IPS DF 19.7 (cell line): ENCODE results near the gene RASEF.
"Not testable (repeated sequence)": the region's sequence is repeated elsewhere in the genome, so short reads cannot be mapped to it uniquely, and the experiment has no call there.

Experiments used
- DNase-seq: peaks from one replicate; pipeline ENCODE4 v3.0.0-alpha.2; 2013; ENCODE audit warnings: low read depth, low spot score

The RASEF gene

GRCh38 chr9:82975176-82975575, 87.8 kb downstream of the RASEF start:
- no peak for DNase-seq

DNA sequence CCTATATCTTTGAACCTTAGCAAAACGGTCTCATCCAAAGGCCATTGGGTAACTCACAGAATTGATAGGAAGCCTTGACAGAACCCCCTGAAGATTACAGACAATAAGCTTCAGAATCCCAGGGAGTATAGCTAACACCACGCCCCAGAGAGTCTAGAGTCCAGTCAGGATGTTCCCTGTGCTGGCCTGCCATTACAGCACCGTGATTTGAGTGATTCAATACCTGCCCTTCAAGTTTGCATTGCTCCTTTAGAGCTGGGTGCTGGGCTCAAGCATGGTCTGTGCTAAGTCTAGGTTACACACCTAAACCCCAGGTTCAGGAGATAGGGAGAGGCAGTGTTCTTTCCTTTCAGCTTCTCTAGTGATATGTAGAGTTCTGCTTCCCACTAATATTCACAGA, 90.5 kb downstream of the RASEF start:
- DNase-seq, result no peak

DNA sequence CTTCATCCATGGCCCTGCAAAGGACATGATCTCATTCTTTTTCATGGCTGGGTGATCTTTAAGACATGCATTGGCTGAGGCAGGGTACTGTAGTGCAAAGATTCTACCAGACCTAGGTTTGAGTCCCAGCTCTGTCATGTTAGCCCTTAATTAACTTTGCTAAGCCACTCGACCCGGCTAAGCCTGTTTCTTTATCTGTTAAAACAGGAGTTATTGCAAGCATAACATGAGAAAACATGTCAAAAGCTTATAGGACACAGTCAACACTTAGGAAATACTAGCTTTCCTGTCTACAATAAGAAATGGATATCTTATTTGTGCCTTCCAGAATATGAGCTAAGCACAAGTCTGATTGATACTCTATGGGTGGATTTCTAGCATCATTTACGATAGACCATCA, 92.6 kb downstream of the RASEF start:
- DNase-seq, result no peak

DNA sequence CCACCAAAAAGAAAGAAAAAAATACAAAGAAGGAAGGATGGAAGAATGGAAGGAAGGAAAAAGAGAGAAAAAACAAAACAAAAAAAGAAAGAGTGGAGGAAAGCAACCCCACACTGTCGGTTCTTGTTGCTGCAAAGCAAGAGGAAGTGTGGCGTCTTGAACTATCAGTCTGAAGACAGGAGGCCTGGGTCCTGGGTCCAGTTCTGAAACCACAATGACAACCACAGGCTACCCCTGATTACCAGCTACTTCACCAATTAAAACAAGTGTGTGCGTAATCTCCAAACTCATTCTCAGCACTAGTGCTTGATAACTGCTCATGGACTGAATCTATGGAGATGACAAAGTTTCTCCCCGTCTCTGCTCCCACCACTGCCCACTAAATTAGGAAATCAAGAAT, 93.7 kb downstream of the RASEF start:
- DNase-seq, result no peak

DNA sequence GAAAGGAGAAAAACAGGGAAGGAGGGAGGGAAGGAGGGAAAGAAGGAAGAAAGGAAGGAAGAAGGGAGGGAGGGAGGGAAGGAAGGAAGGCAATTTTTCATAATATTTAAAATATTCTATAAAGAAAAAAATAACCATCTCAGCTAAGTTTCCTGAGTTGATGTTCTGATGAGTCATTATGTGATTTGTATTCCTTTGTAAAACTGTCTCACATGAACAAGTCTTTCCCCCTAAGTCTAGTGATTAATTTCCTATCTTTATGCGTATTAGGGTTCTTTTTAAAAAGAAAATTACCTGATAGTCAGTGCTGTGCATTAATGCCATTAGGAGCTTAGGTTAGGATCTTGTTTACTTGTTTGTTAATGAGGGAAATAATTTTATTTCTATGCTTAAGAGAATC, 94.1 kb downstream of the RASEF start:
- no peak for DNase-seq

- DNase-seq, result no peak
These were observed 94.6 kb downstream of the RASEF start for GRCh38 chr9:82968388-82968787.

- DNase-seq, result peak; percentile 48
These were observed 101.3 kb downstream of the RASEF start for GRCh38 chr9:82961504-82962125.

DNA sequence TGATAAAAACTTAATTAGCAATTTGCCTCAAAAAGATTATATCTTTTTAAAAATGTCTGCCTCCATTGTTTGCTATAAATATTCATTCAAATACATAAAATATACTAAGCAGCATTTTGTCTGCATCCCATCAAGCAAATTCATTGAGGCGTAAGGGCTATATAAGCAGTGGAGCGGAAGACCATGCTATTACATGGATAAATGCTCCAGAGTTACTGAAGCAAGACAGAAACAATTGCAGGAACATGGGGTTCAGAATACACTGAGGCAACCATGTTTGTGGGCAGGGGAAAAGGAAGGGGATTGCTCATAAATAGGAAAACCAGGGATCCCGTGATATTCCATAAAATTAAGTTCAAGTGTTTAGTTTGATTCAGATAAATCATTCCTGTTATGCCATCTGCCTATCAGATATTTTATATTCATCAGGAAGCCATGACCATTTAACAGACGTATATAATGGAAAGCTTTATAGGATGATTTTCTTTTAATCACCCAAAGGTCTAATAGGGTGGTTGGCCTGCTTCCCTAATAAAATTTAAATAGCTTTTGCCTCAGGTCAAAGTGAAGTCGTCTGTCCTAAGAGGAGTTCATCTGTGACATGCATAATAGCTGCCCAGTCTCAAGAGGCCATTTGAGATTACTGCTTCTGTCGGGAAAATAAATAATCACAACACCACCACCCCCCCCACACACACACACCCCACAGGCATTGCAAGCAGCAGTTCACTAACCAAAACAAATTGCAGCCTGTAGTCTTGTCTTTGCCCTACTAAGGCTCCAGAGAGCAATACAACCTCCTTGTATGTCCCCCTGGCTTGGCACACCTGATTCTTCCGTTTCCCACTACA, 105.2 kb downstream of the RASEF start:
- no peak for DNase-seq

- no peak for DNase-seq
These were observed 113.7 kb downstream of the RASEF start for GRCh38 chr9:82949203-82949602.

GRCh38 chr9:82940376-82940775, 122.6 kb downstream of the RASEF start:
- DNase-seq, result no peak

DNA sequence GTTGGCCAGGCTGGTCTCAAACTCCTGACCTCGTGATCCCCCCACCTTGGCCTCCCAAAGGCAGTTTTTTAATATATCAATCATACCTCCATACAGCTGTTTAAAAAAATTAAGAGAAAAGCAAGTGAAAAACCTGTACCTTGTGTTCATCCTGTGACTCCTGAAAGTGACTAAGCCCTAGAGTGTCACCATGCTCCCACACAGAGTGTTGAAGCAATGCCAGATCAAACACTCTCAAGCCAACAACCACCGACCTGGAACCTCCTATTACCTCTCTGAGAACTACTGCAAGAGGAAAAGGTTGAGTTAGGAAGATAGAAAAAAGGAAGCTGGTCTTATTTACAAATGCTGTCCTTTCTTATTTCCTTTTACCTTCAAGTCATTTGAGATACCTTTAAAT, 123.5 kb downstream of the RASEF start:
- no peak for DNase-seq

- no peak for DNase-seq
These were observed 124.3 kb downstream of the RASEF start for GRCh38 chr9:82938426-82939218.

GRCh38 chr9:82936561-82936960, 126.4 kb downstream of the RASEF start:
- DNase-seq, result not testable (repeated sequence)

DNA sequence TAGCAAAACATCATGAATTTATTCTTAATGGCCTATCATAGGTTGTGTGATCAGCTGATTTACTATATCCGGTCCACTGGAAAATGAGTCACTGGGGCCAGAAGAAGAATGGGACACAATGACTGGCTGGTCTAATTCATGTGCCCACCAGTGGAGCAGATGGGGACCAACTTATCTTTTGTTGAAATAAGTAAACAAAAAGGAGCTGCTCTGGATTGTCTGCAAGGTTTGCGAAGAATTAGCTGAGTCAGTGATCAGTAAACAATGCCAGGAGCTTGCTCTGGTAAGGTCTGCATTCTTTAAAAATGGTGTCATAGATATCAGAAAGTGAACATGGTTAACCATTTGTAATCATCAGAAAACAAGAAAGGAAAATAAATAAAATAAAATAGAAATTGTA, 128.0 kb downstream of the RASEF start:
- DNase-seq, result peak; percentile 7

GRCh38 chr9:82934025-82934424, 128.9 kb downstream of the RASEF start:
- not testable (repeated sequence) for DNase-seq

GRCh38 chr9:82930116-82930515, 132.8 kb downstream of the RASEF start:
- no peak for DNase-seq
